Measurements from ENCODE around the gene MOCS3. TPM values are rescaled to one million over a fixed set of nuclear protein-coding genes. Genes with fewer than 3 reads are reported as not detected.

MOCS3 gene
- total RNA-seq, 1 donor: 10.5 TPM

- TF ChIP-seq CTCF (IDR thresholded peaks at IDR 0.05; ENCODE audit: extremely low read depth, low read depth, low read length): peak; percentile 94
- no peaks in the 10 kb centered on the region for H3K79me2 ChIP-seq (ENCODE audit: insufficient read depth, low read length)
- H3K9me3 ChIP-seq (ENCODE audit: low read depth, low read length): no peaks in the 10 kb centered on the region
- no peaks in the 10 kb centered on the region for H3K36me3 ChIP-seq (ENCODE audit: insufficient read depth, low read length)
- peak overlapping the region; percentile 73 for H3K4me2 ChIP-seq (ENCODE audit: insufficient read depth, low read length)
- DNase-seq (ENCODE audit: insufficient read length, low spot score, missing footprints): peak; percentile 94
- H3K27ac ChIP-seq (ENCODE audit: low read depth, low read length): peak overlapping the region; percentile 32
- H3K27me3 ChIP-seq (ENCODE audit: insufficient read depth, low read length): no peaks in the 10 kb centered on the region
- H4K20me1 ChIP-seq (ENCODE audit: insufficient read depth, low read length): no peaks in the 10 kb centered on the region
- H3K4me3 ChIP-seq (ENCODE audit: insufficient read depth, low read length): peak overlapping the region; percentile 41
- peak overlapping the region; percentile 80 for H2AFZ ChIP-seq (ENCODE audit: low read length)
- peaks cover 7% of the 10 kb centered on the region for H3K4me1 ChIP-seq (ENCODE audit: insufficient read depth, low read length)
Measured at GRCh38 chr20:50987493-50988210, 29.0 kb downstream of the MOCS3 start.

GRCh38 chr20:50991076-50991475 is 32.5 kb downstream of the MOCS3 start:
- Histone ChIP-seq H3K79me2 (ENCODE audit: insufficient read depth, low read length) (no peaks in the 10 kb centered on the region), H3K4me2 (ENCODE audit: insufficient read depth, low read length) (no peak overlapping the region), H3K27me3 (ENCODE audit: insufficient read depth, low read length) (no peaks in the 10 kb centered on the region), H3K27ac (ENCODE audit: low read depth, low read length) (no peak overlapping the region), H3K36me3 (ENCODE audit: insufficient read depth, low read length) (no peaks in the 10 kb centered on the region), H3K9me3 (ENCODE audit: low read depth, low read length) (no peaks in the 10 kb centered on the region), H3K4me1 (ENCODE audit: insufficient read depth, low read length) (peaks cover 5% of the 10 kb centered on the region), H3K4me3 (ENCODE audit: insufficient read depth, low read length) (no peak overlapping the region), H4K20me1 (ENCODE audit: insufficient read depth, low read length) (no peaks in the 10 kb centered on the region), H2AFZ (ENCODE audit: low read length) (no peak overlapping the region)
- DNase-seq (ENCODE audit: insufficient read length, low spot score, missing footprints): no peak
- no peak for TF ChIP-seq CTCF (IDR thresholded peaks at IDR 0.05; ENCODE audit: extremely low read depth, low read depth, low read length)

GRCh38 chr20:50992336-50992732 is 33.7 kb downstream of the MOCS3 start:
- Histone ChIP-seq H3K4me2 (ENCODE audit: insufficient read depth, low read length) (no peak overlapping the region), H3K4me1 (ENCODE audit: insufficient read depth, low read length) (peaks cover 10% of the 10 kb centered on the region), H2AFZ (ENCODE audit: low read length) (no peak overlapping the region), H3K4me3 (ENCODE audit: insufficient read depth, low read length) (no peak overlapping the region), H3K27ac (ENCODE audit: low read depth, low read length) (no peak overlapping the region), H3K9me3 (ENCODE audit: low read depth, low read length) (no peaks in the 10 kb centered on the region), H3K27me3 (ENCODE audit: insufficient read depth, low read length) (no peaks in the 10 kb centered on the region), H3K36me3 (ENCODE audit: insufficient read depth, low read length) (no peaks in the 10 kb centered on the region), H3K79me2 (ENCODE audit: insufficient read depth, low read length) (no peaks in the 10 kb centered on the region), H4K20me1 (ENCODE audit: insufficient read depth, low read length) (no peaks in the 10 kb centered on the region)
- no peak for TF ChIP-seq CTCF (IDR thresholded peaks at IDR 0.05; ENCODE audit: extremely low read depth, low read depth, low read length)
- no peak for DNase-seq (ENCODE audit: insufficient read length, low spot score, missing footprints)

GRCh38 chr20:50992733-50993457 is 34.3 kb downstream of the MOCS3 start:
- Histone ChIP-seq H3K9me3 (ENCODE audit: low read depth, low read length) (no peaks in the 10 kb centered on the region), H2AFZ (ENCODE audit: low read length) (peak overlapping the region; percentile 32), H3K27me3 (ENCODE audit: insufficient read depth, low read length) (peaks cover 4% of the 10 kb centered on the region), H3K79me2 (ENCODE audit: insufficient read depth, low read length) (no peaks in the 10 kb centered on the region), H3K27ac (ENCODE audit: low read depth, low read length) (no peak overlapping the region), H3K36me3 (ENCODE audit: insufficient read depth, low read length) (no peaks in the 10 kb centered on the region), H3K4me3 (ENCODE audit: insufficient read depth, low read length) (no peak overlapping the region), H3K4me2 (ENCODE audit: insufficient read depth, low read length) (no peak overlapping the region), H4K20me1 (ENCODE audit: insufficient read depth, low read length) (no peaks in the 10 kb centered on the region), H3K4me1 (ENCODE audit: insufficient read depth, low read length) (peaks cover 7% of the 10 kb centered on the region)
- TF ChIP-seq CTCF (IDR thresholded peaks at IDR 0.05; ENCODE audit: extremely low read depth, low read depth, low read length): peak; percentile 87
- DNase-seq (ENCODE audit: insufficient read length, low spot score, missing footprints): peak; percentile 93
